ENCODE results near the gene DCC.

DCC gene

DNA sequence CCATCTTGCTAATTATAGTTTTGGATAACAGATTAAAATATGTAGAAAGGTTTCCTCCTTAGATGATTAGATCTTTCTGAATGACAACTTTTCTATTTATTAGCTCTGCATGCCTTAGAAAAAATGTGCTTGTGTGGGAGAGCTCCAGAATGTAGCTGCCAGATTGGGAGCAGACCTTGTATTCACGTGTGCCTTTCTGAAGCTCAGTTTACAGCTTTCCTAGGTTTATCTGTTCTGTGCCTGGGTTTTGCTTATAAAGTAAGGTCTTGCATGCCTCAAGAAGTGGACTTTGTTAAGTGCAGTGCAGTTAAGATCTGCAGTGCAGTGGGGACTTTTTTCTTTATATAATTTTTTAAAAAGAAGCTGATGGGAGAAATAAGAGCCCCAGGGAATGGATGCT, 179.0 kb downstream of the DCC start:
- DNase-seq = no peak

DNA sequence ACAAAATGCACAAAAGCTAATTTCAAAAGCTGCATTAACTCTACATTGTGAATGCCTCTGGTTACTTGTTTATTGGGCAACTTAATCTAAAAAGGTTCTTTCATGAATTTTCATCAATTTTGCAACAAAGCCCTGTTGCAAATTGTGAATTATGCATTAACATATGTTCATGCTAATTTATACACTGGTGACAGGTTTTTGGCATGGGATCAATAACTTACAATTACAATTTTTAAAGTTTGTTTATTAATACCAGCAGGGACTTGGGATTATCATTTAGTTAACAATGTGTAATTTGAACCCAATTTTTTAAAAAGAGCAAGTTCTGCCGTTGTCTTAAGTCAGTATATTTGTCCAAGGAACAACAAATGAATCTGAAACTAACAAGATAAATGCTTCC, 183.6 kb downstream of the DCC start:
- no peak for DNase-seq

DNA sequence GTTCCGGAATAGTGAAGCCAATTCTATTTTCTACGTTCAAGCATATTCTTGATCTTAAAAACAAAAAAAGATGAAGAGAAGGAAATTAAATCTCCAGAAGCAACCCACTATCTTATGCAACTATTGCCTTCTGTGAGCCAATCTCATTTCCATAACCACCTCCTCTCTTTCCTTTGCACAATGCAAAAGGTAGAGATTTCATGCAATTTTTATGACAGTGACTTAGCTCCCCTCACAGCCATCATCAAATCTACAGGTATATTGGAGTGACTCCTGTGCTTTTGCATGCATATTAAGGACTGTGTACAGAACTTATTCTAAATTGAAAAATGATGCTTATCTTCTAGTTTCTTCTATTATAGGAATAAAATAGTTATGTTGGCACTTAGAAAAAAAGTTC, 191.8 kb downstream of the DCC start:
- no peak for DNase-seq

DNA sequence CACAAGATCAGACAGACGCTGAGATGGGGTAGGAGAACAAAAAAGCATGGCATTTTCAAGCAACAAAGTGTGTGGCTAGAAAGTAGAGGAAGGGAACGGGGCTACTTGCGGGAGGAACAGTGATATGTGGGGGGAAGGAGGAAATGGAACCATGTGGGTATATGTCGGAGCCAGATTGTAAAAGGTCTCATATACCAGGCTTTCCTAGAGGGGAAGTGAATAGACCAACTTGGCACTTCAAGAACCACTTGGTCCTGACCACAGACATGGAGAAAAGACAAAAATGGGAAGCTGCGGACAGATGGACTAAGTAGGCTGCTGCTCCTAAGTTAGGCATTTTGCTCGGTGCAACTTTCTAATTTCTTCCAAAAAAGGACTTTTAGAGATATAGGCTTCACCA, 196.0 kb downstream of the DCC start:
- DNase-seq = no peak

DNA sequence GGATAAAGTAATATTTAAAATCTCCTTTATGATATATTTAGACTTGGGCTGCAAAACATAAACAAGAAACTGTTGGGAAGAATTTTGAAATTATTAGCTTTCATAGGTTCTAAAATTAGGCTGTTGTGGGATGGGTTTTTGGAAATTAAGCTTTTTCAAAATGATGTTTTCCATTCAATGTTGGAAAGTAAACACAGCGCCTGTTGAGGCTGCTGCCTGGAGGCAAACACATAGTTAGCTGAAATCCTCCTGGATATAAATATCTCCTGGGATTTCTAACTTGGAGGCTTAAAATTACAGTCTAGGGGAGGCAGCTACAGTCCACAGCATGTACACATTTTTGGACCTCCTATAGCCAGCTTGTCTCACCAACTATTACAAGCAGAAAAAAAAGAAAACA, 197.3 kb downstream of the DCC start:
- DNase-seq = no peak

DNA sequence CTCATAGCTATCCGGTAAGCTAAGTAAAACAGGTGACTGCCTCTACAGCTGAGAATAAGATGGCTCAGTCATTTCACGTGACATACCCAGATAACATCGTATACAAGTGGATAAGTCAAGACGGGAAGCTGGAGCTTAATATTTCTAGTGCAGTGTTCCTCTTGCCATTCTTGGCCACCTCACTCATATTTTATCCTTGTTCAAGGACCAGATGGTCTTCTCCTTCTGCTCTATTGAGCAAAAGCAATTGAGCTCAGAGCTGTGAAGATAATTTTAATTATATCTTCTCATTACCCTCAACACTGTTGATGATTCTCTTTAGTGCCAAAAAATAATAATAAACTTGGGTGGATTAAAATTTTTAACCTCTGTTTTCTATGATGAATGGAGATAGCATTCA, 201.1 kb downstream of the DCC start:
- DNase-seq = no peak

DNA sequence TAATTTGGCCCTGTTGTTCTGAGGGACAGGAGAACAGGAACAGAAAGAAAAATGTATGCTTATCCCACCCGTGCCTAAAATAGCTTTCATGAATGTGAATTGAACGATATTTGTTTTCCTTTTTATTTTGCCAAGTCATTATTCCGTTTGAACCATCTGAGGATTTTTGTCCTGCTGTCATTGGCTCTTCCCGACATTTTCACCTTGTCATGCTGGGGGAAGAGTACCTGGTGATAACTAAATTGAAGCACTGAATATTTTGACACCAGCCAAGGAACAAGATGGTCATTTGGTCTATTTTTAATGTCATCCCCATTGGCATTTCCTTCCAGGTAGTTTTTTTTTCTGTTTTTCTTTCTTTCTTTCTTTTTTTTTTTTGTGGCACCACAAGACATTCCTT, 204.1 kb downstream of the DCC start:
- DNase-seq = no peak

DNA sequence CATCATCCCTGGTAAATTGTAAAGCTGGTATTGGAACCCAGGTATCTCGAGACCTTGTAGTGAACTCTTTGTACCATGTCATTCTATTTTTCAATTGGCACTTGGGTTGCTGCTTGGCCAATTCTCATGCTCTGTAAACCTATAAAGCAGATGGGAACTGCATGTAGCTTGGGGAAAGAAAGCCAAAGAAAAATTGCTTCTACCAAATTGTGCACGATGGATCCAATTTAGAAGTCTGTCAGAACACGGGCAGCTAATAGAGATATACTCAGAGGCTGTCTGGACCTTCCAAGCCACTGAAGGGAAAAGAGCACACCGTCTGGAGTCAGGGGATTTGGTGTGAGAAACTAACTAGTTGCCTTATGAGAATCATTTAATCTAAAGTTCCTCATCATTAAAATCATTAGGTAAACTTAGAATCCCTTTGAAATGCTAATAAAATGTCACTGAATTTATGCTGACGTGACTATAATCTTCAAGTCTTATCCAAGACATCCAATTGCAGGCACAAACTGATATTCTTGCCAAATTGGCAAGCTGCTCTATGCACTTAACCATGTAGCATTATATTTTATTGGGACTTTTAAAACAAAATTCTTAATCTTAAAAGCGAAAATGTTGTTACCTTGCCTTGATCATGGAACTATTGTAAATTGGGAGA, 206.8 kb downstream of the DCC start:
- no peak for DNase-seq

DNA sequence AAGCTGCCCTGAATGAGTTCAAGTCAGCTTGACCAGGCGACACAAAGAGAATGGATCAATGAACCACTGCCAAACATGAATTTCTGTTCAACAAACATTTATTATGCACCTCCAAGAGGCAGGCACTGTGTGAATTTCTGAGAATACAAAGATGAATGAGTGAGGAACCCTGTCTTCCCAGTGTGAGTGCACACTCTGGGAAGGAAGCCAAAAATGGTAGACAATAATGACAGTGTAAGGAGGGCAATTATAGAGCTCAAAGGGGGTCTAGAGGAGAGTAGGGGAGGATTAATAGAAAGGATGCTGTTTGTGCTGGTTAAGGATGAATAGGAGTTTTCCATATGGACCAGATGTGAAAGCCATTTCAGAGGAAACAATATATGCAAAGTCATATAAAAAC, 213.4 kb downstream of the DCC start:
- no peak for DNase-seq

DNA sequence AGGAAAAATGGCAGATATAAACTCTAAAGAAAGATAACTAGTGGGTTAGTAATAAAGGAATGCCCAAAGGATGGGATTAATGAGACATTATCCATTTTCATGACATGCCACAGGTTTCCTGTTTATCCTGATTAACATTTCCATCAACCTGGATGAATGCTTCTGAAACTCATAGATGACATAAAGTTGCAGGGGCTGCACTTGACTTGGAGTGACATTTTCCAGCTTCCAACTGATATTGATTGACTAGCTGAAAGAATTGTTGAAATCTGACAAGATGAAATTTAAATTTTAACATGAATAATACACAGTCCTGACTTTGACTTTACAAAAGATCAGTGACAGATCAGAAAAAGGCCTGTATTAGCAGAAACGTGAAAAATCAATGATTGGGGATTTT, 214.2 kb downstream of the DCC start:
- no peak for DNase-seq

DNA sequence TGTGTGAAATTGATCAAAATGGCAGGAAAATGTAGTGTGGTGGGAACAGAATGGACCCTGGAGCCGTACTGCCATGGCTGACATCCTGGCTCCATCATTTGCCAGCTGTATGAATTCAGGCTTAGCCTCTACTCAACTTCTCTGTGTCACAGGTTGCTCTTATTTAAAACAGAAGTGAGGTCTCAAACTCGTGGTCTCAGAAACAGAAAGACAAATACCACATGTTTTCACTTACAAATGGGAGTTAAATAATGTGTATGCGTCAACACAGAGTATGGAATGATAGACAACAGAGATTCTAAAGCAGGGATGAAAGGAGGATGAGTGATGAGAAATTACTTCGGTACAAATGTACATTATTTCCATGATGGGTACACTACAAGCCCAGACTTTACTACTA, 227.4 kb downstream of the DCC start:
- DNase-seq = no peak

DNA sequence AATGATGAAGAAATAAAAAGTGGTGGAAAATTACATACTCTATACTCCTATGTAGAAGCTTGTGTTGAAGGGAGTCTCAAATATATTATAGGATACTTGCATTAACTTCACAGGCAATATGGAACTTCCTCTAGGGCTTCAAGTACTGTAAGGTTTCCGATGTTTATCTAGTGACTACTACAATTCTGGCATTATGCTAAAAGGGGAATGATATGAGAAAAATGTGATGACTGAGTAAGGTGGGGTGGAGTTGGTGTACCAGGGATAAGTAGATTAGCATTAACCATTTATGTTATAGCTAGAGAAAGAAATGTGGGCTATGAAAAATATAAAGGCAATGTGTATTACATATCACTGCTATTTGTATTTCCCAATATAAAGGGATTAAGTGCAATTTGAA, 229.5 kb downstream of the DCC start:
- no peak for DNase-seq

DNA sequence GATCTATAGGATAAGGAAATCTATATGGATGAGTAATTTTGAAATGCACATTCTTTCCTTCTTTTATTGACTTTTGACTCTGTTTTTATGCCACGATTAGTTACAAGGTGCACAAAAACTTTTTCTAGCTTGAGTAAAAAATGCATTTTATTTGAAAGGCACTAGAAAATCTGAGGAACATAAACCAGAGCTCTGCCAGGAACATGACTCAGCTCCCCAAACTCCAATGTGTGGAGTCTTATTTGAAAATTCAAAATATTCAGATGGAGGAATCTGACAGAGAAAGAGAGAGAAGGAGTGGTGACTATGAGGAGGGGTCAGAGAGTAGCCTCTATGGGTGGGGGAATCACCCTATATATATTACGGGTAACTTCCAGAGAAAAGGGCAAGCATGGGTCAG, 231.0 kb downstream of the DCC start:
- DNase-seq = no peak

DNA sequence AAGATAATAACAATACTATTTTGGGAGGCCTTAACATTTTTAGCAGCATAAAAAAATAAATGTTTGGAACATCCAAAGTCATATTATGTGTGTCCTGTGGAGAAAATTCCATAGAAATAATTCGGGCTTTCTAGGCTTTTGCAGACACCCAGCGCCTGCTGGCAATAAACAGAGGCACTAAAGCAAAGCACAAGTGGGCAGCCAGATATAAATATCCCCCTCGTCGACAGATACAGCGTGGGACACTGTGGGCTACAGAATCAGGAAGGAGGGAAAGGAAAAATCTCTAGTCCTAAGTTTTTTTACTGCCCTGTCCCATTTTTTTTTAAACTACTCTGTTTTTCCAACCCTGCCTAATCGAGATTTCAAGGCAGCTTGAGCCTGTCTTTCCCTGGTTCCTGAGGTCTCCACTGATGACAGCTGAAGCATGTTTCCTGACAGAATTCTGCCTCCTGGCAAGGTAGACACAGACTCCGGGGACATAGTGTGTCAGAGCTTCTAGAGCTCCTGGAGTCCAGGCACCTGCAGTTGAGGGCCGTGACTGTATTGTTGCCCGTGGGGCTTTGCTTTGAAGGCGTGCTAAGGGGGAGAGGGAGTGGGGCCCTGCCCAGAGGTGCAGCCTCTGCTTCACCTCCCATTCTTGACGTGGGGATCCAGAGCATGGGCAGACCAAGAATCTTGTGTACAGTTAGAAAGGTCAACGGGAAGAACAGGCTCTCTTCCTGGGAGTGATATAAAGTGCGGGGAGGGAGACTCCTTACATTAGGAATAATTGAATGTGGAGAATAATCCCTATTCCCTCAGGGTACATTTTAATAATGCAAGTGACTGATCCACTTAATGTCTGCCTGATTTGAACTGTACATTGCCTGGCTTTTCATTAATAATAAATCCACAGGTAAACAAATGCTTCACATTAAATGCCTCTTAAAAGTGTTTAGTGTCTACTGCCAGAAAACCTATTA, 232.3 kb downstream of the DCC start:
- no peak for DNase-seq

DNA sequence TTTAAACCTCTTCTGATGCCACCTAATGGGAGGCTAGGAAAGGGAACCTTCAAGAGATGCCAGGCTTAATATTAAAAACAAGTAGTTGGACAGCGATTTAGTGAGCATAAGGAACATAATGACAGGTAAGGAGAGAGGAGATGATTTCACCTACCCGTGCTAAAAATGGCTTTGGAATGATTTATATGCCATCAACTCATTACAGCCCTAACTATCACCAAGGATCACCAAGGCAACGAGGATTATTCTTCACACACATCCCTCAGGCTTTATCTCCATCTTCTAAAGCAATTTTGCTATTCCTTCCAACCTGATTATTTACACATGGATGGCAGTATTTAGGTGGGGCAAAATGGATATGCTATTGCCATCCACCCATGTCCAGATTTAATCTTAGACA, 237.8 kb downstream of the DCC start:
- DNase-seq = no peak

DNA sequence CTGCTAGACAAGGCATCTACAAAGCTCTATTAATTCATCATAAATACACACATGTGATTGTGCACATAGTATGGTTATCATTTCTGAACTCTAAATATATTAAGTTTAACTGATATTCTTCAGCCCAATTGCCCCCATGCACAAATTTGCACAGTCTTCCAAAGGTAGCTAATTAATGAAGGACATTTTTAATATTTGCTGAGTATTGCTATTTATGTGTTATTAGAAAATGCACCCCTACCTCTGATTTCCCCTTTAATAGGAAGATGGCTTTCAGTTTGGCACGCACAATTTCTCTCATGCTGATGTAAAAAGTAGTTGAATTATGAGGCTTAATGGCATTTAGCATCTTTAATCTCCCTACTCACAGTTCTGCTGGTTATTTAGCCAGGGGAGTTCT, 242.1 kb downstream of the DCC start:
- no peak for DNase-seq

DNA sequence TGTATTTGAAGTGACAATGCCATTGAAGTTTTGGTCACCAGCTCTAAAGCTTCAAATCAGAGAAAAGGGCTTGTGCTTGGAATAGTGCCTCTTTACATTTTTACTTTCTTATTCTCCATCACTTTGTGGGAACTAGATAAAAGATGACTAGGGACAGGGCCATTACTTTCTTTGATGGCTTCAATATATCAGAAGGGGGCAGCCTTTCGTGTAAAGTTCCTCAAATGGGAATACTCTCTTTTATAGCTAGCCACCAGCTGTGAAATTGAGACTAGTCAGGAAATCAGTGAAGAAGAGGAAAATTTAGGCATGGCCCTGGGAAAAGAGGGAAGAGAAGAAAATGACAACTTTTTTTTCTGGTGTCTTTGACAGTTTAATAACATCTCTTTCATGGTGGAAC, 242.5 kb downstream of the DCC start:
- DNase-seq = no peak

DNA sequence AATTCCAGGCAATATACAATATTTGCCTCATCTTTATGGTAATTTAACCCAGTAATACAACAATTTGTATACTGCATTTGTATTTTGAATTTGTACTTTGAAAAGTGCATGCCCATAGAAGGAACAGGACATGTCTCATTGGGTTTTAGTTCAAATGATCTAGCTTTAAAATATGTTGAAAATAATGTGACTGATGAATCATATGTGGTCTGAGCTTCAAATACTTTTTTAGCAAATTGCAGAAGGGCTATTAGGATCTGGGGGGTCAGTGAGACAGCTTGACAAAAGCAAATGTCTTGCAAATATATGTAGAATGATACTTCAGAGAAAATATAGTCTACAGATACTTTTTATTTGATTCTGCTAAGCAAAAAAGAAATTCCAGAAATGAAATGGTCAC, 248.9 kb downstream of the DCC start:
- no peak for DNase-seq

DNA sequence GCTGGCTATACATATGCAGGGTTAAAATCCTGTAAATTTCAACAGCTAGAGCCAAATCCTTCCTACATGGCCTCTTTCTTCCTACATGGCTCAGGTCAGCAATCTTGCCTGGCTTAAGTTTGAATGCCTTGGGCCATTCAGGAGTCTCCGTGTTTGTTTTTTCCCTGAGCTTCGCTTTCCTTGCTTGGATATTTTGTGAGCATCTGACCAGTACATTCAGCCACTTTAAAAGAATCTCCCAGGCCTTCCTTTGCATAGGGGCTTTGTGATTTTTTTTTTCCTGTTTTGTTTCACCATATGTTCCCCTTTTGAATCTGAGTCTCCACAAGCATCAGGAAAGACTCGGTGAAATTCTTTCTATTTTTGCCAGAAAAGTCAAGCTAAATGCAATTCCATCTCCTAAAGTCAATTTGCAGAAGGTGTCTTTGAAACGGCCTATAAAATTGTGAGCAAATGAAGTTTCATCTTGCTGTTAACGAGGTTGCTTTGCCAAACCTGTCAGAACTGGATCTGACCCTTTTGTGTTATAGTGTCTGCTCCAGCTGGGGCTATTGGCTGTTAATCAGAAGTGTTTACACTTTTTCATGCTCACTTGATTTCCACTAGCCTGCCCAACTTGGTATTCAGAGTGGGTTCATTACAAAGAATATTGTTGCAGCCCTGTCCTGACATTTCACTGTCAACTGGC, 256.9 kb downstream of the DCC start:
- DNase-seq = no peak

DNA sequence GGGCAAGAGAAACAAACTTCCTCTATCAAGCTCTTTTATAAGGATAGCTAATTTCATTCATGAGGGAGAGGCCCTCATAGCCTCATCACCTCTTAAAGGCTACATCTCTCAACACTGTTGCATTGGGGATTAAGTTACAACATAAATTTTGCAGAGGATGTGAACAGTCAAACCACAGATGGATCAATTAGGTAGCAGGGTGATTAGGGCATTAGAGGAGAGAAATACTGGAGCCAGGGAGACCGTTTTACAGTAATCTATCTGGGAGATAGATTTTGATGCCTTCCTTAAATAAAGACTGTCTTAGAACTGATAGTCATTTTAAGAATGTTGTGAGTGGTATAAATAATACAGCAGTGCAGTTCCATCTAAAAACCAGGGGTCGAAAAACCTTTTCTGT, 258.9 kb downstream of the DCC start:
- no peak for DNase-seq

DNA sequence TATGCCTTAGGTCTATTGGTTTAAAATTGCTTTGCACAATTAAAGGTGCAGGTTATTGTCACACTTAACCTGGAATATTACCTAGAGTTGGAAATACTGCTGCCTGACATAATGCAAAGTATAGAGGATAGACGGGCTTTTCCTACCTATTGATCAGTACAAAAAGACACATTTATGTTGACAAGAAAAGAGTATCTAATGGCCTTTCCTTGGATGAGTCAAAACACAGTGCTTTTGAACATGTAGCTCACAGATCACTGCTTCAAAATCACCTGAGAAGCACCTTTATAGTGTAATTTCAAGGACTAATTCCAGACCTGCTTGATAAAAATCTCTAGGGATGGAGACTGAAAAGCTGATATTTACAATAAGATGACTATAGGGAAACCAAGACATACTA, 262.8 kb downstream of the DCC start:
- DNase-seq = no peak

DNA sequence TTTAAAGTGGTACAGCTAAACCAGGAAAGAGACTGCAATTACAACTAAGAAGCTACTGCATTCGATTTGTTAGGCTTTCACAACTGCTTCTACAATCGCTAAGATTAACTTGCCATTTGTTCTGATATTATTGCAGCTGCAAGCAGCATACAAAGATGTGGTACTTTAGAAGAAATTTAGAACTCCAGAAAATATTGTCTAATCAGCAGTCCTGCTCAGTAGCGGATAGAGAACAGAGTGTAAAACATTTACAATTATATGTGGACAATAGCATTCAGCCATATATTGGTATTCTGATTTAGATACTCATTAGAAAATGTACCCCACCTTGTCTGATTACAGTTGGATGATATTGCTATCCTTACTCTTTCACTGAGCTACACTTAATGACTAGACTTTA, 265.3 kb downstream of the DCC start:
- DNase-seq = no peak

DNA sequence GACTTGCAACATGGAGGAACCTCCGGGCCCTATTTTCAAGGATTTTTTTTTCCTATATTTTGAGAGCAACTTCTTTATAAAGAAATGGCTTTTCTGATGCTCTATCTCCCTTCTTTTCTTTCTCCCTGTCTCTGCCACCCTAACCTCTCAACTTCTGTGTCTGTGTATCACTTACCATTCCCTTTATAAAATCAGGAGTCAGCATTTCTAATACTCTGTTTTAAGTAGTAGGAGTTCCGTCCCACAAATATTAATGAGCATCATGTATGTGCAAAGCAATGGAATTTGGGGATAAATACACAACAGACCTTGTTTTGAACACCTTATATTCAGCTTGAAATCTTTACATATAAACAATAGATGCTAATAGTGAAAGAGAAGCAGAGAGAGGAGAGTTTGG, 268.0 kb downstream of the DCC start:
- DNase-seq = no peak

All from NK-92 treated with Interleukin-12 subunit alpha and Interleukin-12 subunit beta, amount 100 ng/mL, for 24 hours (cell line).